UCSD-AML1 (cell line): ENCODE measurements around the gene ANO8.

Source experiments
- DNase-seq: peaks from one replicate; lab custom pipeline; 2025; ENCODE audit not compliant: unreplicated experiment; lab: John Stamatoyannopoulos, UW

ANO8 gene

DNA sequence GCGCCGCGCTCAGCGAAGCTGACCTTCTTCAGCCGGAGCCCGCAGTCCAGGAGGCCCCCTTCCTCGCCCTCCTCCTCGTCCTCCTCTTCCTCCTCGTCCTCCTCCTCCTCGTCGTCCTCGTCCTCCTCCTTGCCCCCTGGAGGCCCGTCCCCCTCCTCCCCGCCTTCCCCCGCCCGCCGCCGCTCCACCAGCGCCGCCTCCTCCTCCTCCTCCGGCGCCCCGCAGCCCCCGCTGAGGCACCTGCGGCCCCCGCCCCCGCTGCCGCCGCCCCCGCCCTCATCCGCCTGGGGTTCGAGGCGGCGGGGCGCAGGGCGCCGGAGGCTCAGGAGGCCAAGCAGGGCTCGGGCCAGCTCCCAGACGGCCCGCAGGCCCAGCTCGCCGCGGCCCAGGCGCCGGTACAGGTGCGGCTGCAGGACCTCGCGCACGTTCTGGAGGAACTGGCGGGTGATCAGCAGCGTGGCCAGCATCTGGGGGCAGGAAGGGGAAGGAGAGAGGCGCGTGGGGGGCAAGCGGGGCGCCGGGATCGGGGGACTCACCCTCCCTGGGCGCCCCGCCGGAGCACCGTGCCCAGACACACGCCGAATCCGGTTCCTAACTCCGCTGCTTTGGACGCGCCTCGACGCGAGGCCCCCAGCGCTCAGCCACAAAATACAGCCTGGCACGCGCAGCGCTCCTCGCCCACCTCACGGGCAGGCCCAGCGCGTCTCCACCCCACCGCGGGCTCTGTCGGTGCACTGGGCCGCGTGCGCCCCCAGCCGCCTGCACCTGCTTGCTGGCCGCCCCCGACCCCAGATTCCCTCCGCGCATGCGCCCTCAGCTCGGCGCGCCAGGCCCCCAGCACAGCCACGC lies 5.9 kb downstream of the ANO8 start:
- no peak for DNase-seq

DNA sequence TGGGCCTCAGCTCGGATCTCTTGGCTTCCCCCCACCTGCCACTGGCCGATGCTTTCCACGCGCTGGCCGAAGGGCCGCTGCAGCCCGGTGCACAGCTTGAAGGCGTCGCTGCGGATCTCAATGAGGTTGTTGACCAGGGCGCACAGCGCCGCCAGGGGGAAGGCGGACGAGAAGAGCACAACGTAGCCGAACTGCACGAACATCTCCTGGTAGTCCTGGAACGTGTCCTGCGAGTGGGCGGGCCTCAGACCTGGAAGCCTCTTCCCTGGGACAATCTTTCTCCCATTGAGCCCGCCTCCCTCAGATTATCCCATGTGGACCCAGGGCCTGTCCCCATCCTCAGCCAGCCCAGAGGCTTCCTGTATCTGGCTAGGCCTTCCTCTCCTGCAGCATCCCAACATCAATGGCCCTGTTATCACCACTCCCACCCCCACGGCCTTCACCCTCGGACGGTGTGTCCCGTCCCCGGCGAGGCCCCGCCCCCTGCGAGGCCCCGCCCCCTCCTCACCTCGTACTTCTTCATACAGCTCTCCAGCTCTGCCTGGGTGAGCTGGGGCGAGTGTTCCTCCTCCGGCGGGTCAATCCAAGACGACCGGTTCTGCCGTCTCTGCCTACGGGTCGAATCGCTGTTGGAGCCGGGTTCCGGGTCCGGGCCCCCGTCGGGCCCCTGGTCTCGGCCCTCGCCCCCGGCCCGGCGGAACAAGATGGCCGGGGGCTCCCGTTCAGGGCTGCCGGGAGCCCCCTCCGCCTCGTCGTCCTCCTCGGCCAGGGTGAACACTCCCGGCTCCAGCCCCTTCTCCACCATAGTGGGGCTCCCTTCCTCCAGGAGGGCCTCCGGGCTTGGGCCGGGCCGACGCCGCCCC lies 6.8 kb downstream of the ANO8 start:
- DNase-seq, result no peak

- DNase-seq, result no peak
These were observed 7.5 kb downstream of the ANO8 start for GRCh38 chr19:17327068-17327653.

DNA sequence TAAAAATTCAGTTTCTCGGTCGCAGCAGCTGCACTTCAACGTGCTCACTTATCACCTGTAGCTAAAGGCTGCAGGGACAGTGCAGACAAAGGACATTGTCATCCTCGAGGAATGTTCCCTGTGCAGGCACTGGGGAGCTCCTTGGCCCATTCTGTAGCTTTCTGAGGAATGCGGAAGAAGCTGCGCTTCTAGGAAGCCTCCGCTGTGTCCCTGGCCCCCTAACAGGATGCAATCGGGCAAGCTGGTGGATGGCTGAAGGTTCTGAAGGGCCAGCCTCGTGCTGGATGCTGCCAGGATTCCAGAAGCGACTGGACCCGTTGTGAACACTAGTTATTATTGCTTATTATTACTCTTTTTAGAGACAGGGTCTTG lies 8.1 kb downstream of the ANO8 start:
- DNase-seq, result no peak

- no peak for DNase-seq
These were observed 8.6 kb downstream of the ANO8 start for GRCh38 chr19:17325881-17326594.

GRCh38 chr19:17325133-17325532 lies 9.5 kb downstream of the ANO8 start:
- DNase-seq, result no peak

DNA sequence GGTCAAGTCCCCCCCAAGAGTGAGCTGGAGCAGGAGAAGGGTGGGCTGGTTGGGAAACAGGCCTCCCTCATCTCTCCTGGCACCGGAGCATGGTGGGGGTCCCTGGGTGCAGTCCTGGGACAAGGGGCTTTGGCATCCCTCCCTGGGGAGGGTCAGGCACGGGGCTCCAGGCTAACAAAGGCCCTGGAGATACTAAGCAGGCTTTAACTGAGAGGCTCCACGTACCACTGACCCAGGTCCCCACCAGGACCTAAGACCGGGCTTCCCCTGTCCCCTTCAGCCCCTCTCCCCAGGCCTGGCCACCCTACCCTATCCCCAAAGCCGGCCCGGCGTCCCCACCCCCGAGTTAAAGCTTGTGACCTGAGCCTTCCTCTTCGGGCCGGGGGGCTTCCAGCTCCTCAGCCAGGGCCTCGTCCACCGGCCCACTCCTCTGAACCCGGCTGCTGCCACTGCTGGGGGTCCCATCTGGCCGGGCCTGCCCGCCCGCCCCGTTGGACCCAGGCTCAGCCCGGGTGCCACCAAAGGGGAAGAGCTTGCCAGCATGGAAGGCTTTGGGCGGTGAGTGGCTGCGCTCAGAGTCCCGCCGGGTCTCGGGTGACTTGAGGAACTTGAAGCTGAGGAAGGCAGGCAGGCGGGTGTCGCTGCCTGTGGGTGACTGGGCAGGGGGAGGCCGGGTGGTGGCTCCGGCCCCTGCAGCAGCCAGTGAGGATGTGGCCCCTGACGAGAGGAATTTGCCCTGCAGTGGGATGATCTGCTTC lies 10.1 kb downstream of the ANO8 start:
- no peak for DNase-seq

GRCh38 chr19:17323964-17324332 lies 10.7 kb downstream of the ANO8 start:
- no peak for DNase-seq

DNA sequence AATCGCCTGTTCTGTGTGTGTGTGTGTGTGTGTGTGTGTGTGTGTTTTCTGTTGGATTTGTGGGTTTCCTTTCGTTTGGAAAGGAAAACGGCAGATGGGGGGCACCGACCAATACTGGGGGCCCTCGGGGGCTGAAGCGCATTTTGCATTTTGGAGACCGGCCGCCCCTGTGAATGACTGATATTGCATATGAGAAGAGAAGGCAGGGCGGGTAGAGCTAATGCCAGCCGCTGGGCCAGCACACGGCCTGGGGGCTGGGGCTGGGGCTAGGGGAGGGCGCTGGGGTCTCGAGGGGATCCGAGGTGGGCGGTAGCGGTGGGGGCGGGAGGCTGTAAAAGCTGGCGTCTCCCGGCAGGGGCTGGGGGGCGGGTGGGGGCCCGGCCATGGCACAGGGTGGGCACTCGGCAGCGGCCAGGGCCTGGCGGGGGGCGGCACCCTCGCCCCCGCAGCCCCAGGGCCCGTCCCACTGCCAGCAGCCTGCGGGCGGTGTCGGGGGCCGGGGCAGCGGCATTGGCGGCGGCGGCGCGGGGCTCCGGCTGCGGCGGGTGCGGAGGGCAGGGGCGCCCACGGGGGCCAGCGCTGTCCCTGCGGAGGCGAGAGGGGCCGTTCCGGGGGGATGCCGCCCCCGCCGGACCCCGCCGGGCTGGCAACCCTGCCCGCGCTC lies 11.2 kb downstream of the ANO8 start:
- no peak for DNase-seq

GRCh38 chr19:17322854-17323253 lies 11.8 kb downstream of the ANO8 start:
- no peak for DNase-seq

DNA sequence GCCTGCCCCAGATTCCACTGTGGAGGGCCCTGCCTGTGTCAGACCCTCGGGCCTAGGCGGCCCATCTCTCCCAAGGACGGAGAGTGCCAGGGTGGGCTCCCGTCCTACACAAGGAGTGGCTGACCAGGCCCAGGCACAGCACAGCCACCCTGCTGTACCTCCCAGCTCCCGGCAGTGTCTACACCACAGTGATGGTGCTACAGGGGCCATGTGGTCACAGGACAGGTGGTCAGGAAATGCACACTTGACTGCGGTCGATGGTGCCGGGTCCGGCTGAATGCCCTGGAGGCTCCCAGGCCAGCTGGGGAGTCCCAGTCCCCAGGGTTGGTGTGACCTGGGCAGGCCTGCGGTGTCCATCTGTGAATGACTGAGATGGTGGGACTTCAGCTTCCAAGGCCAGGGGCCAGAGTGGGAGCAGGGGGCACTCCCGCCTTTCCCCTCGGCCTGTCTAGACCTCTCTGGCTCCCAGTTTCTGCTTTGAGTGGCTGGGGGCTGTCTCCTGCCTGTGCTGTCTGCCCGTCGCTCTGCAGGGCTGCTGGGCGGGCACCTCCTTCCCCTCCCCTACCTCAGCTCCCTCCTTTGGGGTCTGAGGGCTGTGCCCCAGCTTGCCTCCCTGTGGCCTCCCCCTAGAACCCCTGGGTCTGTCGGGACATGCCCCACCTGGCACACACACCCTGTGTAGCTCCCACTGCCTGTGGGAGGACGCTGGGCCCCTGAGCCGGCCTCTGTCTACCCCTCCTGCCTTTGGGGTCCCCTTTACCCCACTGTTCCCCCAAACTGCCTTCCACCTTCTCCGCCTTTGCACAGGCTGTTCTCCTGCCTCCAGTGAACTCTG lies 12.8 kb downstream of the ANO8 start:
- DNase-seq, result no peak

DNA sequence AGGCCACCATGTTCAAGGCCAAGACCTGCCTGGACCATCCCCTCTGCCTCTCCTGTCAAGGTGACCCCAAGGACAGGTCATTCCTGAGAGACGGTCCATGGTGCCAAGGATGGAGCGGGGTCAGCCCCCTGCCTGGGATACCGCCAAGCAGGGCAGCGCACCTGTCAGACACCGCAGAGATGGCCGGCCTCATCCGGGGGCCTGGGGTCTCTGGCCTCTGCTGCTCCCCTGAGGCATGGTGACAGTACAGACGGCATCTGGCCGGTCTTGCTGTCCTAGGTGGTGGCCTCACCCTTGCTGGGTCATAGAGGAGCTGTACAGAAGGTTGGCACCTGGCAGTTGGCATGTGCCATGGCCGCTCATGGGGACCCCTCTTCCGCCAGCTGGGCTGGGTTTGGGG lies 14.2 kb downstream of the ANO8 start:
- DNase-seq, result no peak

DNA sequence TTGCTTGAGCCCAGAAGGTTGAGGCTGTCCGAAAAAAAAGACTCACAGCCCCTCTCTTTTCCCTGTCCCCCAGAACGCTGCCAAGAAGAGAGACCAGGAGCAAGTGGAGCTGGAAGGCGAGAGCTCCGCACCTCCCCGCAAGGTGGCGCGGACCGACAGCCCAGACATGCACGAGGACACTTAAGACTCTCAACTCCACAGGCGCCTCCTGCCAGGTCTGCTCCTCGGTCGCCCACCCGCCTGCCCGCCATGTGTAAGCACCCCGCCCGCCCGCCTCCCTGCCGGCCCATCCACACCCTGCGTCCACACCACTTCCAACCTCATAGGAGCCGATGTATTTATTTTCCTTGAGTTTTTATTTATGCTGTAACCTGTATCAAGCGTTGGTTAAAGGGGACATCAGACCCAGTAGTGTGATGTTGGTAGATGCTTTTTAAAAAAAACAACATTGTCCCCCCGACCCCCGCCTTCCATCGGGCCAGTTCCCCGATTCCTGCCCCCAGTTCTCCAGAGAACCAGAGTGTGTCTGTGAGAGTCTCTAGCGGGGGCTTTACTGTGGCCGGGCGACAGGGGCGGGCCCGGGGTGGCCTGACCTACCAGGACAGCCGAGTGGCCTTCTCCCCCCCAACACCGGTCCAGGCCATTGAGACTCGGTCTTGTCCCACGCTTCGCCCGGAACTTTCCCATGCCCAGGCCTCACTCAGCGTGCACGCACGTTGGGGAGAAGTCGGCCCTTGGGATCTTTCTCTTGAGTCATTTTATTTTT lies 15.0 kb downstream of the ANO8 start:
- DNase-seq, result no peak

DNA sequence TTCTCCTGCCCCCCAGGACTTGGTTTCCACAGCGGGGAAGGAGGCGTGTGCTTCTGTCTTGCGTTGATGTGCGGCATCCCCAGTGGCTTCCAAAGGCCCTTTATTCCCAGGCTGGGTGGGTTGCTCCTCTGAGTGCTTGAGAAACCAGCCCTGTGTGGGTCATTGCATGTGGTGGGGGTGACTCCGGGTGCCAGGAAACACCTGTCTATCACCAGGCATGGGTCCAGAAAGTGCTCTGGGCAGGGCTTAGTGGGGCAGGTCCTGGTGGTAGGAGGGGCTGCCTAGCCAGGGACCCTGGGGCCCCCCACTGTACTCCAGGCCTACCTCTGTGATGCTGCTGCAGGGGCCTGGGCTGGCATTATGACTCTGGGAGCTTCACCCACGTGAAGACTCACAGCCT lies 15.7 kb downstream of the ANO8 start:
- no peak for DNase-seq

DNA sequence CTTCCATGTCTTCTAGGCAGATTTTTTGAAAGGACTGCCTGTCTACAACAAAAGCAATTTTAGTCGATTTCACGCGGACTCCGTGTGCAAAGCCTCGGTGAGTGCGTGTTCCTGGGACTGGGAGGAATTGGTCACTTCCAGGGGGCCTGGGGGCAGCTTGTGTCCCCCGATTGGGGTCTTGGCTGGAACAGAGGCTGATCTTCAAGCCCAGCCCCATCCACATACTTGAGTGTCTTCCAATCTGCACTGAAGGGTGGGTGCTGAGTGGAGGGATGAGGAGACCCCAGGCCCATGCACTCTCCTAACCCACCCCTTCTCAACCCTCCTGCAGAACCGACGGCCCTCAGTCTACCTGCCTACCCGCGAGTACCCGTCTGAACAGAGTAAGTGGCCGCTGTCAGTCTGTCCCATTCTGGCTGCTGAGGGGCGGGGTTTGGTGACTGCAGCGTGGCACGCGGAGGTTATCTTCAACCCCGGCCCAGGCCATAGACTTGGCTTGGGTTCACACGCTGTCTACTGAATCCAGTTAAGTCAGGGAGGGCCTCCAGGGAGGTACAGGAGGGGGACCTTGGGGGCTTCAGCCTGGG lies 20.6 kb downstream of the ANO8 start:
- DNase-seq, result no peak

DNA sequence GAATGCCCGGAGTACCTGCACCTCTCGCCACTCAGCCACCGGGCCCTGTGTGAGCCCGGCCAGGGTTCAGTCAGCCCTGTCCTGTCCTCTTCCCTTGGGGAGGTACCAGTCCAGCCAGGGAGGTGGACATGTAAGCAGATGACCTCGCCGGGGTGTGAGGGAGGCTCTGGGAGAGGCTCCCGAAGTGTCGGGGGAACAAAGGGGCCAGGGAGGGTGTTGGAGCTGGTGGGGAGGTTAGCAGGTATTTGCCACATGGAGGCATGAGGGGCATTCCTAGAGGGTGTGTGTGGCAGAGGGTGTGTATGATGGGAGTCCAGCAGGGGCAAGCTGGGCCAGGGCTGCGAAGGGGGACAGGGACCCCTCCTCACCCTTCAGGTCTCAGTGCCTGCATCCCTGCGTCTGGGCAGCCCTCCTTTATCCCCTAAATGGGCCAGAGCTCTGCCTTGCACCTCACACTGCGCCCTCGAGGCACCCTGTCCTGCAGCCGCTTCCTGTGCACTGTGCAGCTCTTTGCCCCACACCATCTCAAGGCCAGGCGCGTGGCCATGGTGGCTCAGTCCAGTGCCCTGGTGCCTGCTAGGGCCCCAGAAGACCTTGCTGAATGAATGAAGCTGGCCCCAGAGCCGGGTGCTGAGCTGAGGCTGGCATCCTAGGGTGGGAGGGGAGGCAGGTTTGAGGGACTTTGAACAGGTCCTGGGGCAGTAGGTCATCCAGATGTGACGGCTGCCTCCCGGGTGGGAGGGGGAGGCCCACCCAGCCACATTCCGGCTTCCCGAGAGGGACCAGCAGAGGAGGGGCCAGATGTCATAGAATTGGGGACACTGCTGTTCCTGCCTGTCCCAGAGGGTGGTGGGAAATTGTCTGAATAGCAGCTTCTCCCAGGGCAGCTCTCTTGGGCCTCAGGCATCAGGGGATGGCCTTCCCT lies 22.2 kb downstream of the ANO8 start:
- no peak for DNase-seq
